GM19397 (cell line): ENCODE data around the gene LRRC31.

Source experiments
- ATAC-seq: cut with Tn5 transposase; IDR thresholded peaks from one replicate; pipeline ENCODE4 v1.9.1; 2021; ENCODE audit warnings: mild to moderate bottlenecking, moderate library complexity; ENCODE audit not compliant: unreplicated experiment

The LRRC31 gene

DNA sequence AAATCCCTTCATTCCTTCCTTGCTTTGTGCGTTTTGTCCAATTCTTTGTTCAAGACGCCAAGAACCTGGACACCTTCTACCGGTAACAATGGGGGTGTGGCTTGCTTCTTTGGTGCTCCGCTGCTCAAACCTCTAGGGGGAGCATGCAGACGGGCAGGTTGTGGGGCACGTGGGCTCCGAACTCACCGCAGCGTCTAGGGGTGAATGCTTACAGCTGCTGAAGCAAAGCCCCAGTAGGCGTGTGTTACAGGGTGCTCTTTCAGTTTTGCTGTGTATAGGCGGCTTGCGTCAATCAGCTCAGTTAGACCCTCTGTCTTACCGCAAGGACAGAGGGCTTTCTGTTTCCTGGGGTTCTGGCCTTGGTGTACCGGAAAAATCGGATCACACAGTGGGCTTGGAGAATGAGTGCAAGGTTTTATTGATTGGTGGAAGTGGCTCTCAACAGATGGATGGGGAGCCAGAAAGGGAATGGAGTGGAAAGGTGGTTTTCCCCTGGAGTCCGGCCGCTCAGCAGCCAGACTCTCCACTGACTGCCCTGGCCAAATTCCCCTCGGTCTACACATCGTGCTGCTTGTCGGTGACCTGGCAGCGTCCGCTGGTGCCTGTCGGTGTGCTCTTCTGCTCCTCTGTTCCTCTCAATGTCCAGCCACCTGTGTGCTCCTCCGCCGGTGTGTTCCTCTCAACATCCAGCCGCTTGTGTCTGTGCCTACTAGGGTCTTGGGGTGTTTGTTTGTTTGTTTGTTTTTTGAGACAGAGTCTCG lies 55.8 kb downstream of the LRRC31 start:
- ATAC-seq, result peak; percentile 86

DNA sequence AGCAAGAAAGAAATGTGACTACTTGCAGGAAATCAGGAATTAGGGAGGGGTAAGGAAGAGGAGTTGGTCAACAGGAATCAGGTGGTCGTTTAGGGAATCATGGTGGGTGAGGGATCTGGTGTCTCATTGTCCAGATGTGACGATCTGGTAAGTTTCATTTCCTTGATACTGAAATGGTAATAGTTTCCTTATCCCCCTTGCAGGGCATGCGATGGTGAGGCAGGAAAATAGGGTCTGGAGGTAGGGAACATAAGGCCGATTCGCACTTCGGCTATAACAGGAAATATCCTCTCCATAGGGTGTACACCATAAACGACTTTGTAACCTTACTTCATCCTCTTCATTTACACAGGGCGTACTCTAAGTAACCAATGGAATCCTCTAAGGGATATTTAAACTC lies 56.5 kb downstream of the LRRC31 start:
- ATAC-seq, result no peak

DNA sequence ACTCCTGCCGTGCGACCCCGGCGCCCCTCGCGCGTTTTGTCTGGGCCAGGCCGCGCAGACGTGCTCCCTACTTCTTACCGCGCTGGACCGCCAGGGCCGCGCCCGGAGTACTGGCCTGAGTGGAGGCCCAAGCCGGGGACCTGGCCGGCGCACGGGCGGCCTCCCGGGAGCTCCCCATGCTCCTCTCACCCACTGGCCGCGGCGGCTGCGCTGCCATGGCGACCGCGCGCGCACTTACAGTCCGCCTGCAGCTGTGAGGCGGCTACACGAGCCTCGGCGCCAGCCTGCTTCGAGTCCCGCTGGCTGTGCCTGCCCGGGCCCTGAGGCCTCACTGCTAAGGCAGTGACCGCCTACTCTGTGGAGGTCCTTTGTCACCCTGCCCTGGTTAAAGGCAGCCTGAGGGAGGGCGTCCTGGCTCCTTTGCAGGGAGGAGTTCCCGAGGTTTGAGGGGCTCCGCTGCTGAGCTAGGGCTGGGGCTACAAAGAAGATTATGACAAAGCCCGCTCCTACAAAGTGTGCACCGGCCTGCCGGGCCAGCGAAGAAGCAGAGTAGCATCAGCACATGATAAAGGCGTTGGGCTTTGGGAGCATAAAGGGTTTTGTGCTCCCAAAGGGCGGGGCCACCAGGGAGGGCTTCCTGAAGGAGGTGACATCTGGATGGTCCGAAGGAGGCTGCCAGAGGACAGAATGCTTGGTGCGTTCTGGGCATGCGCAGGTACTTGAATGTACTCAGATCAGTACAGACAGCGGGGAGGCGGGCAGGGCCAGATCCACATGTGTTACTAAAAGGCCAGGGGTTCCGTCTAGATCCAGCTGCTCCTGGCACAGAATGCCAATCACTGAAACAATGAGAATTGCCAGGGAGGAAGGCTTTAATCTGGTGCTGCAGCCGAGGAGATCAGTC lies 57.2 kb downstream of the LRRC31 start, which contains the start of the genes LRRC34 and LRRIQ4:
Gene LRRC34, minus strand, starts transcription at position 573 of the 904 bp plus-strand sequence. Its CDS starts 356 bp downstream, at position 217.
Gene LRRIQ4, plus strand, starts transcription at position 539 of the 904 bp plus-strand sequence. CDS start 9,052 bp downstream, outside the sequence.
- peak; percentile 67 for ATAC-seq

DNA sequence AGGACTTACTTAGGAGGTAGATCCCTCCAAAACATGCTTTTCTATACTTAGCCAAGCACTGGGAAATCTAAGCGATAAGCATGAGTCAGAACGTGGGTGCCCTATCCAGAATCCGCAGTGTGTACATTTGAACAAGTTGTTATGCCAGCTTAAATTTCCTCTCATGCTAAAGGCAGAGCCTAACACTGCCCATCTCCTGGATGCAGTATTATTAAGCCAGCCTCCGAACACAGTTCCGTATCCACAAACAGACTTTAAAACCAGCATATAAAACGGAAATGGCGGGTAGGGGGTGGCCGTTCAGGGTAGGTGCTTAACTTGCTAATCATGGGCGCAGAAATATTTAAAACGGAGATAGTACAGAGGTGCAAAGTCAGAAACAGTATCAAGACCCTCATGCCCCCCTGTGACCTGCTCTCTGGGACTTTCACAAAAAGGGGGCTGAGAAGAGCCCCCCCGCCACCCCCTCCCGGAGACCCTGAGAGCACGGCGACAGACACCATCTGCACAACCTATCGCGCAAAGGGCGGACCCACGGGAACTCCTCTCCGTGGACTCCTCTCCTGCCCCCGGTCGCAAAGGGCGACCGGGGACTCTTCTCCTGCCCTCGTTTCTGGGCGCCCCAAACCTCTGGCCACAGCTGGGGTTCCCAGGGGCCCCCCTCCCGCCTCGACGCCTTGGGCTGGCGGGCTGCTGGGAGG lies 58.0 kb downstream of the LRRC31 start:
- peak; percentile 17 for ATAC-seq

DNA sequence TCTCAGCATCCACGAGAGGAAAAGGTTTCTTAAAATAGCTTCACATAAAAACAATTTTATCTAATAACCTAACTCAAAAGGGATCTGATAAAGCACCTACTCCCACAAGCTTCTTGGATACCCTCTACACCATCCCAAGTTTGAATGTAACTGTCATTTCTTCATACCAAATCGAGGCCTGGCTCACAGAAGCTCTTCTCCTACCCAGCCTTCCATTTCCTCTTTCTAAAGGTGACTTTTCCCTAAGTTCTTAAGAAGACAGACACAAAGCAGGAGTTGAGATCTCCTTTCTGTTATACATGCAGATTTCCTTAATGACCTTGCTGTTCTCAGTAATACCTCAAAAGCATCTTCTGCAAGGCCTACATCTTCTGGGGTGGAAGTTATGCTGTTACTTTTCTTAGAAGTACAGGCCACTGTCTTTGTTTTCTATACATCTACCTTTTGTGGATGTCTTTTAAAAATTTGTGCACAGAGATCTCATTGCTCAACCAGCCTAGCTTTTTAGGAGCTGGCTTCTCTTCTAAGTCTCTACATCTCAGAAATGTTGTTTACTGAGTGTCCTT lies 60.4 kb downstream of the LRRC31 start:
- ATAC-seq, result no peak

DNA sequence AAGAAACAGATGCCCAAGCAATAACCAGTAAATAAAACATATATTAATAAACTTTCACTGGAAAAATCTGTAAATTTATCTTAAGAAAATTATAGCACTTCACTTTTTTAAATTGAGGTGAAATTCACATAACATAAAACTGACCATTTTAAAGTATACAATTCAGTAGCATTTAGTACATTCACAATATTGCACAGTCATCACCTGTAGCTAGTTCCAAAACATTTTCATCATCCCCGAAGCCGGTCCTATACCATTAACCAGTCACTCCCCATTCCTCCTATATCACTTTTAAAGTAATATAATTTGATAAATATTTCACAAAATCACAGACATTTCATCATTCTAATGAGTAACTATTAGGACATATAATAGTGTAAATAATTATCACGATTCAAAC lies 65.1 kb downstream of the LRRC31 start:
- ATAC-seq, result no peak

DNA sequence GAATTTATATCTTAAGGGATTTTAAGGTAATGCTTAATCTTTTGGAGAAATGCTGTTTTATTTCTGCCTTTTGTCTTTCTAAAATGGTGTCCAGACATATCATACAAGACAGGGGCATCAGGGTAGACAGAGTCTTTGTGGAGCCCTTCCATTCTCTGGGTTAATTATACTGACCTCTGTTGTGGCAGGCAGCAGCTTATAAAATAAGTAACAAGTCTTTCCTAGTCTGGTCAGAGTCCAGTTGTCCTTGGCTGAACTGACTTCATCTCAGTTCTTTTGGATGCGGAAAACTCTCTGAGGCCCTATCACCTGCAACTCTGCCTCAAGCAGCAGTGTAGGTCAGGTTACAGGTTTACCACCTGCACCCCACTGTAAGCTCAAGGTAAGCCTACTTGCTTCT lies 77.4 kb downstream of the LRRC31 start:
- no peak for ATAC-seq

DNA sequence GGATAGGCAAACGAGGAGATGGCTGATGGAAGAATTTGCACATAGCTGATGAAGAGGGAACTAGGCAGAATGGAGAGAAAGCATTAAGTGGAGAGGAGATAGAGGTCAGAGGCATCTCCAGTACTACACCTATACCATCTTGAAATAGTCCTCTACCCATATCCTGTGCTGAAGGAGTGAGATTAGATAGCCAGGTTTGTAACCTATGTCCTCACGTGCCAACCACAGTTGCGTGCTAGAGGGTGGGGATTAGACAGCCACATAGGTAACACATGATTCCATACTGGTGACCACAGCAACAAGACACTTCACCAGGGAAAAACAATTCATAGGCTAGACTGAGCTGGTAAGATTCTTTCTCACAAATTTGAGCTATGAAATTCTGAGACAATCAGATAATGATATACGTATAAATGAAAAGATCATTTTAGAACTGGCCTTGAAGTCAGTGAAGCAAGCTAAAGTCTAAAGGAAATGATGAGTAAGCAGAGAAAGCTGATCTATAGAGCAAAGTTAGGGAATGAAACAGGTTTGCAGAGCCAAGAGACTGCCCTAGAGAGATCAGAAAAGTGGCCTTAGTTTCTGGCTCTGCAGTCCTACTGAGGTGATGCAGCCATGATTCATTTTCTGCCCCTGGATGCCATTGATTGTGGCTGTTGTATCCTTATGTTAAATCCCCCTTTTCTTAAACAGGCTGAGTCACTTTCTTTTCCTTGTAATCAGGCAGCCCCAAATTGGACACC lies 78.9 kb downstream of the LRRC31 start:
- no peak for ATAC-seq

DNA sequence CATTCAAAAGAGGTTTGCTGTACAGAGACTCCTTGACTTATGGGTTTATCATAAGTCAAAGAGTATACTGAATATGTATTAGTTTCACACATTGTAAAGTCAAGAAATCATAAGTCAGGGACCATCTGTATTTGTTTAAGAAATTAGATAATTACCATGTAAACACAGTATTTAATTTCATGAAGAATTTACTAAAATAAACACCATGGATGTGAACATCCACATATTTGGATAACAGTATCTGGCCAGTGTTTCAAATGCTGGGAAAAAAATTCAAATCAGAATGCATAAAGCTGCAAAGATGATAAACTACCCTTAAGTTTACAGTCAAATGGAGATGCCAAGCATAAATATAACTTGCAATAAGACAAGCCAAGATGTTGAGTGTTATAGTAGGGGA lies 79.5 kb downstream of the LRRC31 start:
- ATAC-seq, result no peak
